Stimulated activated CD4-positive, alpha-beta T cell treated with anti-CD3 and anti-CD28 coated beads, Interleukin-15, amount 100 ng/mL, for 1 hour (primary cell): ENCODE measurements around the gene CTNNA1.

Source experiments
- DNase-seq, 2 donors: peaks; one replicate each; pipeline ENCODE4 v3.0.0-alpha.2; 2020; ENCODE audit warnings: low read depth in 1 of 2, low spot score in 1 of 2

The CTNNA1 gene

DNA sequence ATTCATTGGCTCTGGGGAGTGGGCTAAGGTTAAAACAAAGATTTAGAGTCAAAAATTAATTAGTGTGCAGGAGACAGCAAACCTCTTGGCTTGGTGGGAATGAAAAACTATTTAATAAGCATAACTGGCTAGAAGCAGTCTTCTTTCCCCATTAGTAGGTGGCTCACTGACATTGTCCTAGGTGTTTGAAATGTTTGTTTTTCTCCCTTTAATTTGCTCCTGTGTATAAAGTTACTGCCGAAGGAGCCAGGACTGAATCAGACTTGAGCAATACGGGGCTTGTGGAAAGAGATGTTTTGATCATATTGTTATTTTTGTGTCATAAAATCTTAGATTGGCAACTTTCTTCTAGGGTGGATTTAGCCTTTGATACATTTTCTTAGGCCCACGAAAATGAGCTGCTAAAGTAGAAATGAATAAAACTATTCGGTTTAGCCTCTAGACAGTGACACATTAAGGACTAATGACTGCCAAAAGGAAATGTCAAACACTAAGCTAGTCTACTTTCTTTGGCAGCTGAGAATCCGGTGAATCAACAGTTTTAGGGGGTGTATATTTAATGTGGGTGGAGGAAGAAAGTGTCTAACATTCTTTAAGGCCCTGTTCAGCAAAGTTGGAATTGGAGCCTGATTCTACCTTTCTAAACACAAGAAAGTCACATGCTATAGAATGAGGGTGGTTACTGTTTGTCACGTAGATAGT lies 91.7 kb downstream of the CTNNA1 start:
- no peak for DNase-seq

GRCh38 chr5:138849439-138849838 lies 96.2 kb downstream of the CTNNA1 start:
- no peak for DNase-seq

DNA sequence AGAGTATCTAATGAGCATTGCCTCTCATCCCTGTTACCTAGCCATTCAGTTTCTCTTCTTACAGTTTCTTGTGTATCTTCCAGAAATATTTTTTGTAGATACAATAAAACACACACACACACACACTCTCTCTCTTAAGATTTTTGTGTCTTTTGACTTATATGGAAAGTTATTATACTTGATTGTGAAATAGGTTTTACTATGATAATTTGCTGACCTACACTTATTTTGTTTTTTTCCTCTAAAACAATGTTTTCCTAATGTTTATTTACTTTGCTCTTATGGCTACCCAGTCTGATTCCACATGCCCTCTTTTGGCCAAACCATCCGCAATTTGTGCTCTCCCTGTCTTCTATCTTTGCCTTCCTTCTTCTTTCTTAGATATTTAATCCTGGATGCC lies 96.7 kb downstream of the CTNNA1 start:
- DNase-seq: no peak

DNA sequence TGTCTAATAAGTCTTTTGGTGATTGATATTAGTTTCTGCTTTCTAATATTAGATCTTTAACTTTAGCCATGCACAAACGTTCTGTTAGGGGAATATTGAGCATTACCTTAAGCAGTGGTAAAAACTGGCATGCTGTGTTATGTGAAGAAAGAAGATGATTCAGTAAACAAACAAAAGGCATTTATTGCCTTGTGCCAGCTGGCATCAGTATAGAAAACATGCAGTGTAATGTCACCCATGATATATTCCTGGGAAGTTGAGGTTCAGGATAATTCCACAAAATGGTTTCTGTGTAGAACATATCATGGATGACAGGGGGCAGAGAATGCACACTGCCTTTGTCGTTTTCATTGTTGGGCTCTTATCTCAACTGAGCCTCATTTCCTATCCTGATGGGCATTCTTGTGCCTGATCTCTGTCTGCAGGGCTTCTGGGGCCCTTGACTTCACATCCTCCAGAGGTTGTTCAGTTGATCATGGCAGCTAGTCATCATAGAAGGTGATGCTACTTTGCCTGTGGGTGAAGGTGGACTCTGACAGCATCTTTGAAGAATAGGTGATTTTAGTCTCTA lies 97.7 kb downstream of the CTNNA1 start:
- no peak for DNase-seq

DNA sequence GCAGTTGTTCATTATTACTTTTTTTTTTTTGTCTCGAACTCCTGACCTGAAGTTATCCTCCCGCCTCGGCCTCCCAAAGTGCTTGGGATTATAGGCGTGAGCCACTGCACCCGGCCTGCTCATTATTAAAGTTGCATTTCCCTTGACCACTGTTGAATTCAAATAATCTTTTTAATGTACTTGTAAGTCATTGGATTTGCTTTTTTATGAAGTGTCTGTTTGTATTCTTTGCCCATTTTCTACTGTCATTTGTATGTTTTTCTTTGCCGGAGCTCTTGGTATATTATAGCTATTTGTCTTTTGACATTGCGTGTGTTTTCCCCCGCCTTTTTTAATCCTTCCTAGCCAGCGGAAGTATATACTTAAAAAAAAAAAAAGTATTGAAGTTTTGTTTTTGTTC lies 99.9 kb downstream of the CTNNA1 start:
- no peak for DNase-seq

DNA sequence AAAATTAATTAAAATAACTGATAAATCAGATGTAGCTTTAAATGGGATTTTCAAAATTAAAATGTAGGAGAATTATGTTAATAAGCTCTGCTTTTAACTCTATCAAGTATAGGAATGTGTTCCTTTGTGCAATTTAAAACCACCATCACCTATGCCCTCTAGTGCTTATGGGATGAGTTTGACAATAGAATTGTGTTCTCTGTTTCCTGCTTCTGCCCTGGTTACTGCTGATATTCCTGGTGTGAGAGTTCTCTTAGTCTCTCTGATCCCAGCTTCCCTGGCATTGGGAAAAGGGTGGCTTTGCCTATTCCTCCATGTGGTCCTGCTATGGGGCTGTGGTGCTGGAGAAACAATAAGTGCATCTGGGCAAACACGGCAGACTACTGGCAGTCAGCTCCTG lies 113.8 kb downstream of the CTNNA1 start:
- no peak for DNase-seq

GRCh38 chr5:138869038-138869437 lies 115.8 kb downstream of the CTNNA1 start:
- DNase-seq: no peak

GRCh38 chr5:138869763-138870500 lies 116.7 kb downstream of the CTNNA1 start:
- no peak for DNase-seq

- DNase-seq: no peak
These were observed 117.4 kb downstream of the CTNNA1 start for GRCh38 chr5:138870611-138871010.

DNA sequence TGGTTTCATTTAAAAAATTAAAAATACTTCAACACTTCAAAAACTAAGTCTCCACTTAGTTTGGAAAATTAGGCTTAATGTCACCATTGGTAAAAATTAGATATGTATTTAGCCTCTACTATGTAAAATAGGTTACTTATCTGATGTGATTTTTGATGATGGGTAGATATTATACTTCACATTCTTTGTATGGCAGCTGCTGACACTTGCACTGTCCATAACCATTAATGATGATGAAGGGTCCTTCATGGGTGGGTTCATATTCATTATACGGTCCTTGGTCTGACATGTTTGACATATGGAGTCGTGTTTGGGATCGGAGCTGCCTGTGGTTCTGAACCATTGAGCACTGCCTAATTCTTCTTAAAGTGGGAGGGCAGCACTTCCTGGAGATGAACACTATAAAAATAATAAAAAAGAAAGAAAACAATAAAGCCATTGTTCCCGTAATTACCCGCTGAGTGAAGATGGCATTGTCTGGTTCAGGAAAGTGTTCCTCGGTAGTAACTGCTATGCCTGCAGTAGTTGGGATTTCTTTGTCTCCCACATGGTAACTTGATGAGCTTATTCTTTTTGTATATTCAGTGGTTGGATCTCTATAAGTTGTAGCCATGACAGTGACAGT lies 119.7 kb downstream of the CTNNA1 start:
- DNase-seq: no peak

GRCh38 chr5:138873466-138874221 lies 120.4 kb downstream of the CTNNA1 start:
- DNase-seq: no peak

- no peak for DNase-seq
These were observed 121.0 kb downstream of the CTNNA1 start for GRCh38 chr5:138874241-138874640.

- DNase-seq: no peak
These were observed 121.7 kb downstream of the CTNNA1 start, which contains the start of gene LRRTM2 for GRCh38 chr5:138874771-138875551. LRRTM2 (minus strand) TSS chr5:138875335; CDS start chr5:138874911, 424 bp downstream.

DNA sequence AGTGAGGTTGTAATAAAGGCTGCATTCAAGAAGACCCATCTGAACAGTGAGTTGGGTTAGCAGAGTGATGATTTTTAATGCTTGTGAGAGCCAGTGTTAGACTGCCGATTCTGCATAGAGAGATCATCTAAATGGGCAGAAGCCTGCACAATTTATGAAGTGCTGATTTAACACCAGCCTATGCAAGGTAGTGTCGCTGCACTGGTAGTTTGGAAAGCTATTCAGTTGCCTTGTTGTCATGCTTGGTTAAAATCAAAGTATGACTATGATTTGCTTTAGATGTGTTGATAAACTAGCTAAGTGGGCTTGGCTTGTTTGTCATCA lies 122.3 kb downstream of the CTNNA1 start:
- DNase-seq: no peak

GRCh38 chr5:138875946-138876345 lies 122.7 kb downstream of the CTNNA1 start:
- DNase-seq: no peak

GRCh38 chr5:138876811-138877210 lies 123.6 kb downstream of the CTNNA1 start:
- DNase-seq: no peak

DNA sequence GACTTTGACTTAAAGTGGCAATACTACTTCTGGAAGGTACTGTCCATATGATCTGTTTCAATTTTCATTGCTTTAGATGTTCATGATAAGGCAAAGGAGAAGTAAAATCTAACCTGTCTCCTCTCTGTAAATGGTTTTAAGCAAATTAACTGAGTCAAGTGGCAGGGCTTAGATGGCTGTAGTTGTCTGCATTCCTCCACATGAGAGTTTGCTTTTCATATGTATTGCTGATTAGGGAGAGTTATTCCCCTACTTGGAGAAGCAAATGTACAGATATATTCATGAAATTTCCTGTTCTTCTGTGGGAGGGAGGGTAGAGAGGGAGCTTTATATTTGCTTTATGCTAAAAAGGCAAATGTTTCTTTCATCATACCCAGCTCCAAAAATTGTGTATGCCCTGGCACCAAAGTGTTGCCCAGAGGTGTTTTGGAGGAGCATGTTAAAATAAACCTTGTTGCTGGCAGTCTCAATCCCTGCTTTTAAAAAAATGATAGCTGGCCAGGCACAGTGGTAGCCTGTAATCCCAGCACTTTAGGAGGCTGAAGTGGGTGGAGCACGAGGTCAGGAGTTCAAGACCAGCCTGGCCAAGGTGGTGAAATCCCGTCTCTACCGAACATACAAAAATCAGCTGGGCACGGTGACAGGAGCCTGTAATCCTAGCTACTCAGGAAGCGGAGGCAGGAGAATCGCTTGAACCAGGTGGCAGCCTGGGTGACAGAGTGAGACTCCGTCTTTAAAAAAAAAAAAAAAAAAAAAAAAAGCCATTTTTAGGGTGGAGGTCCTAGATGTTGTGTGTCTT lies 125.4 kb downstream of the CTNNA1 start:
- DNase-seq: no peak

DNA sequence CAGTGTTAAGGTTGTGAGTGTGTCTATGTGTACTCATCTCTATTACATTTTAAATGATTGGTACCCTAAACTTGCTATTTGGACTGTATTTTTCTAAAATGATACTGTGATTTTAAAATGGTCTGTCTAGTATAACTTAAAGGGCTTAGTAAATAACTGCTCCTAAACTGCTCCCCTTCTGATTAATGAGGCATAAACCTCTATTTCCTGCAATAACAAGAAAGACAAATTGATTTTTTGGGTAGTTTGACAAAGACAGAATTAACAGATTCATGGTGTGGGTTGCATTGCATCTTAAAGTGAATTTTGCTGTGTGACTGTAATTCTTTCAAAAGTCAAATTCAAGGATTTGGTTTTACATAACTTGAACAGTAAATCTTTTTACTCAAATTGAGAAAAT lies 130.0 kb downstream of the CTNNA1 start:
- DNase-seq: no peak

- no peak for DNase-seq
These were observed 130.9 kb downstream of the CTNNA1 start for GRCh38 chr5:138884094-138884493.

DNA sequence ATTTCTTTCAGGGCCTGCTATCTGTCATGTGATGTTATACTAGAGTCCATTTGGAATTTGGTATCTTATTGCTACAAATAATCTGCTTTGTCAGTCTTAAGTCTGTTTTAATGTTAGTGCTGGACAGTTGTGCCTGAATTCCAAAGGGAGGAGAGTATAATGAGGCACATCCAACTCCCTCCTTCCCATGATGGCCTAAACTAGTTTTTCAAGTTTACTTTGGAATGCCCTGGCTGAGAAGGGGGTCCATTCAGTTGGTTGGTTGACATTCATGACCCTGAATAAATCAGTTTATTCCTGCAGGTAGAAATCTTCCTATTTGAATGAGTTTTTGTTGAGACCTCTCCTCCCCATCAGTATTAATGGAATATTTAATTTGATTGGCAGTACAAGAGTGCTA lies 131.3 kb downstream of the CTNNA1 start:
- DNase-seq: no peak
